Stomach (tissue), 9 donors: ENCODE results near the gene TBCD. TPM values are rescaled to one million over a fixed set of nuclear protein-coding genes. Genes with fewer than 3 reads are reported as not detected.

ENCODE experiments used
- DNase-seq, 2 donors: peaks; one replicate each; pipeline versions ENCODE4 v3.0.0 to v3.0.0-alpha.2; 2013 to 2019
- H3K27ac ChIP-seq, 5 donors: fragments of 200-600 bp in 4 of 5; sonication (generic) in 4 of 5; one replicate each; pipeline ENCODE4 v1.5.1; 2013 to 2019; ENCODE audit warnings: mild to moderate bottlenecking in 1 of 5, moderate library complexity in 1 of 5
- H3K27me3 ChIP-seq, 3 donors: fragments of 200-600 bp; sonication (generic); one replicate each; pipeline ENCODE4 v1.5.1; 2017 to 2019; ENCODE audit warnings: mixed run types in 1 of 3
- H3K36me3 ChIP-seq, 4 donors: fragments of 200-600 bp; sonication (generic); 1 replicate in 3 of 4; 2 replicates in 1 of 4; pipeline ENCODE4 v1.5.1; 2016 to 2019
- H3K4me1 ChIP-seq, 4 donors: fragments of 200-600 bp; sonication (generic); one replicate each; pipeline ENCODE4 v1.5.1; 2016 to 2019
- H3K4me3 ChIP-seq, 4 donors: fragments of 200-600 bp; sonication (generic) in 3 of 4; one replicate each; pipeline ENCODE4 v1.5.1; 2016 to 2019; ENCODE audit warnings: mild to moderate bottlenecking in 1 of 4
- H3K9me3 ChIP-seq, 4 donors: fragments of 200-600 bp; sonication (generic); one replicate each; pipeline ENCODE4 v1.5.1; 2016 to 2019
- CTCF ChIP-seq, 7 experiments: fragments of 450-650 bp in 4 of 7; fragments of 200-600 bp in 3 of 7; sonication (generic) in 3 of 7; IDR thresholded peaks; one replicate each; pipeline ENCODE4 v1.5.1; 2016 to 2019; ENCODE audit warnings: antibody characterized with exemption in 7 of 7, control low read depth in 2 of 7, mild to moderate bottlenecking in 1 of 7
- EP300 ChIP-seq: sonication (generic); formaldehyde crosslinking; IDR thresholded peaks from one replicate; pipeline ENCODE4 v1.6.1; 2017; ENCODE audit warnings: antibody characterized with exemption
- POLR2A ChIP-seq, 4 donors: fragments of 450-650 bp; IDR thresholded peaks; one replicate each; pipeline ENCODE4 v1.6.1; 2016; ENCODE audit warnings: antibody characterized with exemption in 4 of 4, control low read depth in 2 of 4, mild to moderate bottlenecking in 1 of 4, moderate library complexity in 1 of 4
- POLR2AphosphoS5 ChIP-seq, 3 donors: sonication (generic); formaldehyde crosslinking; IDR thresholded peaks; one replicate each; pipeline ENCODE4 v1.6.1; 2016; ENCODE audit warnings: antibody characterized with exemption in 3 of 3
- WGBS, 5 donors: extraction: QIAGEN DNeasy Blood & Tissue Kit in 3 of 5; methylation state at CpG; one replicate each; pipeline versions ENCODE4 v1.1.5 to v1.1.7; 2013 to 2018; 5-methylcytosine and 5-hydroxymethylcytosine counted together
- intact Hi-C: fragments of 100-400 bp; cut with DNase I; formaldehyde crosslinking; loops from one replicate; pipeline ENCODE4 v1.15.1; 2023; ENCODE audit warnings: low total_unique reads
- polyA plus RNA-seq, 3 donors: library from polyadenylated mRNA; stranded (reverse); fragments of 200-250 nt; gene quantifications; one replicate each; pipeline ENCODE4 v1.2.3, GENCODE V29; 2013
- total RNA-seq, 5 donors: library from RNA; depleted of rRNA; stranded (reverse); fragments of >200 nt; gene quantifications; one replicate each; pipeline versions ENCODE4 v1.1.0 to v1.2.3, GENCODE V29; 2014 to 2016
- donor health status: healthy with polysubstance abuse.
- donor health status: Bipolar disorder and iron deficiency.
- donor health status: healthy.

TBCD gene
- total and polyA plus RNA-seq, 8 donors = 51.2 to 155 (median 101) TPM

- WGBS, 5 donors = 87 to 91% (median 90%) methylated on average over 13 of the region's 13 CpGs
- no peak for DNase-seq
- Histone ChIP-seq H3K4me1 (no peaks in the 10 kb centered on the region), H3K4me3 (no peak overlapping the region), H3K27me3 (no peaks in the 10 kb centered on the region), H3K9me3 (no peaks in the 10 kb centered on the region), H3K36me3 (peaks cover 13 to 76% (median 68%) of the 10 kb centered on the region in 4 donors), H3K27ac (no peak overlapping the region)
- intact Hi-C loops = no loop called here
- TF ChIP-seq POLR2AphosphoS5 (IDR thresholded peaks at IDR 0.05) (no peak), CTCF (IDR thresholded peaks at IDR 0.05) (no peak), POLR2A (IDR thresholded peaks at IDR 0.05) (no peak), EP300 (no peak)
These were observed 169.6 kb downstream of the TBCD start for GRCh38 chr17:82921426-82921825.

GRCh38 chr17:82922646-82923045 is 170.8 kb downstream of the TBCD start:
- no peak for DNase-seq
- Histone ChIP-seq H3K36me3 (peaks cover 23 to 88% (median 80%) of the 10 kb centered on the region in 4 donors), H3K4me3 (no peak overlapping the region), H3K27me3 (no peaks in the 10 kb centered on the region), H3K4me1 (no peaks in the 10 kb centered on the region), H3K27ac (no peak overlapping the region), H3K9me3 (no peaks in the 10 kb centered on the region)
- intact Hi-C loops = no loop called here
- WGBS, 5 donors = 73 to 86% (median 84%) methylated on average over 3 to 19 of the region's 19 CpGs
- TF ChIP-seq CTCF (IDR thresholded peaks at IDR 0.05) = no peak
- no peak for TF ChIP-seq POLR2AphosphoS5 (IDR thresholded peaks at IDR 0.05)
- TF ChIP-seq EP300 = no peak
- TF ChIP-seq POLR2A (IDR thresholded peaks at IDR 0.05) = no peak

GRCh38 chr17:82923366-82924113 is 171.7 kb downstream of the TBCD start:
- TF ChIP-seq EP300 (no peak), POLR2AphosphoS5 (IDR thresholded peaks at IDR 0.05) (no peak), CTCF (IDR thresholded peaks at IDR 0.05) (no peak), POLR2A (IDR thresholded peaks at IDR 0.05) (no peak)
- H3K9me3 ChIP-seq = no peaks in the 10 kb centered on the region
- intact Hi-C loops = no loop called here
- no peaks in the 10 kb centered on the region for H3K27me3 ChIP-seq
- 89 to 97% (median 93%) methylated on average over 23 to 25 of the region's 25 CpGs for WGBS, 5 donors
- no peak overlapping the region for H3K27ac ChIP-seq
- H3K36me3 ChIP-seq = peaks cover 29 to 97% (median 89%) of the 10 kb centered on the region in 4 donors
- DNase-seq = no peak
- no peak overlapping the region for H3K4me3 ChIP-seq
- no peaks in the 10 kb centered on the region for H3K4me1 ChIP-seq

- 94 to 97% (median 96%) methylated on average over 13 of the region's 13 CpGs for WGBS, 5 donors
- Histone ChIP-seq H3K4me1 (no peaks in the 10 kb centered on the region), H3K36me3 (peaks cover 32 to 98% (median 91%) of the 10 kb centered on the region in 4 donors), H3K9me3 (no peaks in the 10 kb centered on the region), H3K27ac (no peak overlapping the region), H3K27me3 (no peaks in the 10 kb centered on the region), H3K4me3 (no peak overlapping the region)
- no peak for TF ChIP-seq EP300
- no peak for TF ChIP-seq POLR2AphosphoS5 (IDR thresholded peaks at IDR 0.05)
- no peak for TF ChIP-seq POLR2A (IDR thresholded peaks at IDR 0.05)
- no peak for TF ChIP-seq CTCF (IDR thresholded peaks at IDR 0.05)
- intact Hi-C loops = no loop called here
- no peak for DNase-seq
These were observed 172.3 kb downstream of the TBCD start for GRCh38 chr17:82924214-82924613.
